Measurements from ENCODE around the gene FASN. TPM values are rescaled to one million over a fixed set of nuclear protein-coding genes. Genes with fewer than 3 reads are reported as not detected.

The FASN gene
- total RNA-seq, 1 experiment from 2014 or later = 433 TPM

DNA sequence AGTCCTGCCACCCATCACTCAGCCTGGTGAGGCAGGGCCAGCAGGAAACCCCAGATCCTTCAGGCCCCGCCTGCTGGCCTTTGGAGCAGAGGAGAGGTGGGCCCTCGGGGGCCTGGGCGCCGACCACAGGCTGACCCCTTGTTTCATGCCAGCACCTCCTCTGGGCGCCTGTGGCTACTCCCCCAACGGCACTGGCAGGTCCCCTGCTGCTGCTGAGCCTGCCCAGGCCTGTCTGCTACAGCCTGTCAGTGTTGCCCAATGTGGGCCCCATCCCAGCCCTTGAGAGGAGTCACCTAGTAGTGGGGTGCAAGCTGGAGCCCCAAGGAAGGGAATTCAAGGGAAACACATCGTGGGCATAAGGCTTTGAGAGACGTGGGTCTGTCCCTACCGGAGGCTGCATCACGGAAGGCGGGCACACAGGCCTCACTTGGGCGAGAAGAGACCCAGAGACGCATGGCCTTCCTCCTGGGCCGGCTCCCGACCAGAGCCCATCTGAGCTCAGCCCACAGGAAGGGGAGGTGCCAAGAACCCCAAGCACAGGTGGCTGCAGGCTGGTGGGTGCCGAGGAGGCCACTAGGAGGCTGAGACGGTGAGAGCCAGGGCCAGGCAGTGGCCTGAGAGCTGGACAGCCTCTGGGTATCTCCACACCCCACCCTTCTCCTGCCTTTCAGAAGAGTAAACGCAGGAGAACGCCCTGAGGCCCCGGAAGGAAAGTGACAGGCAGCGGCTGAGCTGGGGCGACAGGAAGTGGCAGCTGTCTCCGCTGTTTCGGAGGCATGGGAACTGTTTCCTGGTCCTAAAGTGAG lies 8.0 kb upstream of the FASN start:
- no peak overlapping the region for H3T11ph ChIP-seq (ENCODE audit: low read length)
- Mint-ChIP-seq H3K27me3 (ENCODE audit: low read depth) (peaks cover 40% of the 10 kb centered on the region), H3K36me3 (ENCODE audit: insufficient read depth in 1 of 3, low read depth in 3 of 3) (peaks cover 0 to 7% (median 0%) of the 10 kb centered on the region in 3 experiments; a peak in 3 of 7 replicates), H3K9me3 (peaks cover 0 to 9% of the 10 kb centered on the region in 2 experiments; a peak in 2 of 5 replicates), H3K4me1 (peaks cover 35 to 67% of the 10 kb centered on the region in 2 experiments), H3K4me3 (peak overlapping the region in 1 of 2 experiments; percentile 29; a peak in 1 of 5 replicates), H3K27ac (peak overlapping the region in 1 of 3 experiments; percentile 84; a peak in 2 of 7 replicates)
- no peak overlapping the region for H2BK15ac ChIP-seq (ENCODE audit: low read depth, low read length)
- H3K14ac ChIP-seq (ENCODE audit: insufficient read depth, low read length) = no peak overlapping the region
- no peak overlapping the region for H3K9ac ChIP-seq (ENCODE audit: extremely low read depth, insufficient read length, low read length)
- H2BK20ac ChIP-seq (ENCODE audit: low read depth, low read length, poor library complexity, severe bottlenecking) = no peak overlapping the region
- no peaks in the 10 kb centered on the region for H4K20me1 ChIP-seq (ENCODE audit: control insufficient read depth, insufficient read depth, insufficient read length)
- H4K5ac ChIP-seq (ENCODE audit: insufficient read length, low read depth, low read length) = no peak overlapping the region
- H3K18ac ChIP-seq (ENCODE audit: insufficient read length, low read depth, low read length) = peak overlapping the region; percentile 15
- no peak overlapping the region for H3K27ac ChIP-seq (ENCODE audit: insufficient read length, low read depth, low read length)
- no peaks in the 10 kb centered on the region for H3K79me1 ChIP-seq (ENCODE audit: insufficient read depth, low read depth, low read length, poor library complexity, severe bottlenecking)
- no peak overlapping the region for H3K4me2 ChIP-seq (ENCODE audit: insufficient read depth, insufficient read length, low read length)
- H2AFZ ChIP-seq (ENCODE audit: low read length) = no peak overlapping the region
- no CpG with 5 or more reads among the region's 24 CpGs for WGBS (ENCODE audit: extremely low coverage, insufficient read length, low lambda C conversion rate)
- H2BK120ac ChIP-seq (ENCODE audit: low read depth, low read length, poor library complexity, severe bottlenecking) = no peak overlapping the region
- TF ChIP-seq, protein P1, sequence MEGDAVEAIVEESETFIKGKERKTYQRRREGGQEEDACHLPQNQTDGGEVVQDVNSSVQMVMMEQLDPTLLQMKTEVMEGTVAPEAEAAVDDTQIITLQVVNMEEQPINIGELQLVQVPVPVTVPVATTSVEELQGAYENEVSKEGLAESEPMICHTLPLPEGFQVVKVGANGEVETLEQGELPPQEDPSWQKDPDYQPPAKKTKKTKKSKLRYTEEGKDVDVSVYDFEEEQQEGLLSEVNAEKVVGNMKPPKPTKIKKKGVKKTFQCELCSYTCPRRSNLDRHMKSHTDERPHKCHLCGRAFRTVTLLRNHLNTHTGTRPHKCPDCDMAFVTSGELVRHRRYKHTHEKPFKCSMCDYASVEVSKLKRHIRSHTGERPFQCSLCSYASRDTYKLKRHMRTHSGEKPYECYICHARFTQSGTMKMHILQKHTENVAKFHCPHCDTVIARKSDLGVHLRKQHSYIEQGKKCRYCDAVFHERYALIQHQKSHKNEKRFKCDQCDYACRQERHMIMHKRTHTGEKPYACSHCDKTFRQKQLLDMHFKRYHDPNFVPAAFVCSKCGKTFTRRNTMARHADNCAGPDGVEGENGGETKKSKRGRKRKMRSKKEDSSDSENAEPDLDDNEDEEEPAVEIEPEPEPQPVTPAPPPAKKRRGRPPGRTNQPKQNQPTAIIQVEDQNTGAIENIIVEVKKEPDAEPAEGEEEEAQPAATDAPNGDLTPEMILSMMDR (conservative IDR thresholded peaks at IDR 0.05) = peak; percentile 67
- H3K27me3 ChIP-seq (ENCODE audit: insufficient read depth, low read length) = no peaks in the 10 kb centered on the region
- no peak overlapping the region for H2AK5ac ChIP-seq (ENCODE audit: insufficient read length, low read length)
- no peak overlapping the region for H3K23ac ChIP-seq (ENCODE audit: insufficient read length, low read depth, low read length)
- H3K79me2 ChIP-seq (ENCODE audit: insufficient read depth, low read length) = no peaks in the 10 kb centered on the region
- no peak overlapping the region for H2BK5ac ChIP-seq (ENCODE audit: insufficient read length, low read length)
- H2BK12ac ChIP-seq (ENCODE audit: insufficient read length, low read depth, low read length) = no peak overlapping the region
- H3K56ac ChIP-seq (ENCODE audit: insufficient read length, low read depth, low read length) = no peak overlapping the region
- H3K4ac ChIP-seq (ENCODE audit: low read depth, low read length) = no peak overlapping the region
- H3K23me2 ChIP-seq (ENCODE audit: insufficient read length, low read depth, low read length, poor library complexity, severe bottlenecking) = no peaks in the 10 kb centered on the region
- no peaks in the 10 kb centered on the region for H3K9me3 ChIP-seq (ENCODE audit: control insufficient read depth, low read depth, low read length)
- DNase-seq = peak; percentile 95
- no peaks in the 10 kb centered on the region; the same call in 1 of the 2 replicates for H3K4me1 ChIP-seq (ENCODE audit: insufficient read depth, low read length)
- no peak overlapping the region for H4K91ac ChIP-seq (ENCODE audit: insufficient read length, low read depth, low read length)
- H4K8ac ChIP-seq (replicated peaks; ENCODE audit: insufficient read length, low read depth, low read length) = no peak overlapping the region

Data from H9 (cell line).